IgD-negative memory B cell (primary cell): Measurements from ENCODE around the gene RBP2. TPM values are rescaled to one million over a fixed set of nuclear protein-coding genes. Genes with fewer than 3 reads are reported as not detected.
"Not testable (repeated sequence)": the region's sequence is repeated elsewhere in the genome, so short reads cannot be mapped to it uniquely, and the experiment has no call there.

Source experiments
- H3K27ac Mint-ChIP-seq, 3 donors: one replicate each; pipeline ENCODE4 v1.8.0; 2020 to 2022; ENCODE audit warnings: mild to moderate bottlenecking in 3 of 3, mixed read lengths in 3 of 3, moderate library complexity in 1 of 3
- H3K27me3 Mint-ChIP-seq: one replicate; pipeline ENCODE4 v1.8.0; 2021; ENCODE audit warnings: mixed read lengths
- H3K36me3 Mint-ChIP-seq: one replicate; pipeline ENCODE4 v1.8.0; 2020; ENCODE audit warnings: mild to moderate bottlenecking, mixed read lengths
- H3K4me1 Mint-ChIP-seq, 3 donors: one replicate each; pipeline ENCODE4 v1.8.0; 2020 to 2022; ENCODE audit warnings: mixed read lengths in 3 of 3, mild to moderate bottlenecking in 1 of 3
- H3K4me3 Mint-ChIP-seq, 4 donors: one replicate each; pipeline ENCODE4 v1.8.0; 2020 to 2022; ENCODE audit warnings: mild to moderate bottlenecking in 4 of 4, mixed read lengths in 4 of 4, moderate library complexity in 3 of 4
- H3K9me3 Mint-ChIP-seq, 3 donors: one replicate each; pipeline ENCODE4 v1.8.0; 2020 to 2021; ENCODE audit warnings: mixed read lengths in 3 of 3, mild to moderate bottlenecking in 1 of 3
- polyA plus RNA-seq: library from polyadenylated mRNA; unstranded; fragments of 300-500 nt; fragmentation: Illumina TruSeq; gene quantifications from one replicate; pipeline ENCODE4 v1.2.3, GENCODE V29; 2021

RBP2 gene
- polyA plus RNA-seq, 1 donor from 2014 or later = not detected

GRCh38 chr3:139412891-139413290 is 63.4 kb downstream of the RBP2 start:
- peaks cover 18 to 52% (median 39%) of the 10 kb centered on the region in 3 donors for H3K9me3 Mint-ChIP-seq
- not testable (repeated sequence) for H3K27me3 Mint-ChIP-seq, H3K4me3 Mint-ChIP-seq, H3K27ac Mint-ChIP-seq, H3K4me1 Mint-ChIP-seq
- H3K36me3 Mint-ChIP-seq = peaks cover 19% of the 10 kb centered on the region

Other genes with a start within 250 kb of the RBP2 start
- gene MRPS22, start 132.5 kb downstream of the RBP2 start, polyA plus RNA-seq = 32.5 TPM
- gene COPB2, start 86.9 kb downstream of the RBP2 start, polyA plus RNA-seq = 49.2 TPM
- not detected for gene RBP1, start 63.2 kb upstream of the RBP2 start, polyA plus RNA-seq
- gene NMNAT3, start 201.5 kb upstream of the RBP2 start, polyA plus RNA-seq = 0.89 TPM